ENCODE data around the gene RIPPLY1.

- TF ChIP-seq, protein P1, sequence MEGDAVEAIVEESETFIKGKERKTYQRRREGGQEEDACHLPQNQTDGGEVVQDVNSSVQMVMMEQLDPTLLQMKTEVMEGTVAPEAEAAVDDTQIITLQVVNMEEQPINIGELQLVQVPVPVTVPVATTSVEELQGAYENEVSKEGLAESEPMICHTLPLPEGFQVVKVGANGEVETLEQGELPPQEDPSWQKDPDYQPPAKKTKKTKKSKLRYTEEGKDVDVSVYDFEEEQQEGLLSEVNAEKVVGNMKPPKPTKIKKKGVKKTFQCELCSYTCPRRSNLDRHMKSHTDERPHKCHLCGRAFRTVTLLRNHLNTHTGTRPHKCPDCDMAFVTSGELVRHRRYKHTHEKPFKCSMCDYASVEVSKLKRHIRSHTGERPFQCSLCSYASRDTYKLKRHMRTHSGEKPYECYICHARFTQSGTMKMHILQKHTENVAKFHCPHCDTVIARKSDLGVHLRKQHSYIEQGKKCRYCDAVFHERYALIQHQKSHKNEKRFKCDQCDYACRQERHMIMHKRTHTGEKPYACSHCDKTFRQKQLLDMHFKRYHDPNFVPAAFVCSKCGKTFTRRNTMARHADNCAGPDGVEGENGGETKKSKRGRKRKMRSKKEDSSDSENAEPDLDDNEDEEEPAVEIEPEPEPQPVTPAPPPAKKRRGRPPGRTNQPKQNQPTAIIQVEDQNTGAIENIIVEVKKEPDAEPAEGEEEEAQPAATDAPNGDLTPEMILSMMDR (IDR thresholded peaks at IDR 0.05) = no peak
- no peak for TF ChIP-seq POLR2A (IDR thresholded peaks at IDR 0.05)
These were observed 36.4 kb upstream of the RIPPLY1 start for GRCh38 chrX:106939566-106939965.

Measured in ovary (tissue), 3 donors.